HEK293 (cell line): ENCODE measurements around the gene ADCY1.

Experiments
- ZBTB8A ChIP-seq: fragments of 450-650 bp; formaldehyde crosslinking; IDR thresholded peaks from 2 replicates; pipeline ENCODE4 v1.5.1; 2016; ENCODE audit warnings: missing biosample characterization, missing genetic modification characterization
- ZNF10 ChIP-seq: fragments of 450-650 bp; formaldehyde crosslinking; IDR thresholded peaks from 2 replicates; pipeline ENCODE4 v1.5.1; 2017; ENCODE audit warnings: missing biosample characterization, missing genetic modification characterization
- ZNF175 ChIP-seq: fragments of 450-650 bp; formaldehyde crosslinking; IDR thresholded peaks from 2 replicates; pipeline ENCODE4 v1.5.1; 2016; ENCODE audit warnings: missing biosample characterization, missing genetic modification characterization
- ZNF19 ChIP-seq: fragments of 450-650 bp; formaldehyde crosslinking; IDR thresholded peaks from 2 replicates; pipeline ENCODE4; 2016; ENCODE audit warnings: missing biosample characterization, missing genetic modification characterization, low read depth
- ZNF274 ChIP-seq, 2 experiments: fragments of 200-500 bp in 1 of 2; fragments of 450-650 bp in 1 of 2; sonication (Bioruptor generic) in 1 of 2; formaldehyde crosslinking in 1 of 2; IDR thresholded peaks; 2 replicates each; pipeline versions ENCODE4 v1.5.1 to v1.6.1; 2014 to 2016; ENCODE audit warnings: borderline replicate concordance in 1 of 2, inconsistent platforms in 1 of 2, low read length in 1 of 2, missing biosample characterization in 1 of 2, missing genetic modification characterization in 1 of 2
- ZNF311 ChIP-seq: fragments of 450-650 bp; formaldehyde crosslinking; IDR thresholded peaks from 2 replicates; pipeline ENCODE4 v1.5.1; 2017; ENCODE audit warnings: missing biosample characterization, missing genetic modification characterization, borderline replicate concordance
- ZNF324 ChIP-seq: fragments of 450-650 bp; formaldehyde crosslinking; IDR thresholded peaks from 2 replicates; pipeline ENCODE4 v1.5.1; 2016; ENCODE audit warnings: missing biosample characterization, missing genetic modification characterization
- ZNF585B ChIP-seq: fragments of 450-650 bp; formaldehyde crosslinking; IDR thresholded peaks from 2 replicates; pipeline ENCODE4 v1.5.1; 2016; ENCODE audit warnings: missing biosample characterization, missing genetic modification characterization
- TF ChIP-seq, protein P1 (sequence below): fragments of 450-650 bp; formaldehyde crosslinking; IDR thresholded peaks from 2 replicates; pipeline ENCODE4 v1.5.1; 2016; ENCODE audit warnings: missing biosample characterization, missing genetic modification characterization
- TF ChIP-seq, protein P2 (sequence below): fragments of 450-650 bp; formaldehyde crosslinking; optimal IDR thresholded peaks from 2 replicates; pipeline ENCODE3; 2016; ENCODE audit warnings: missing biosample characterization, mild to moderate bottlenecking, missing genetic modification characterization

- TF ChIP-seq ZNF274 (IDR thresholded peaks at IDR 0.05; ENCODE audit: low read length) (no peak), ZNF274 (tag by site-specific recombination; IDR thresholded peaks at IDR 0.05; ENCODE audit: borderline replicate concordance) (no peak), ZBTB8A (tag by site-specific recombination) (no peak), ZNF585B (no peak), ZNF175 (tag by site-specific recombination) (no peak), ZNF19 (tag by site-specific recombination) (no peak), ZNF311 (tag by site-specific recombination) (no peak), ZNF324 (tag by site-specific recombination) (no peak), ZNF10 (tag by site-specific recombination) (no peak)
- TF ChIP-seq, protein P1, sequence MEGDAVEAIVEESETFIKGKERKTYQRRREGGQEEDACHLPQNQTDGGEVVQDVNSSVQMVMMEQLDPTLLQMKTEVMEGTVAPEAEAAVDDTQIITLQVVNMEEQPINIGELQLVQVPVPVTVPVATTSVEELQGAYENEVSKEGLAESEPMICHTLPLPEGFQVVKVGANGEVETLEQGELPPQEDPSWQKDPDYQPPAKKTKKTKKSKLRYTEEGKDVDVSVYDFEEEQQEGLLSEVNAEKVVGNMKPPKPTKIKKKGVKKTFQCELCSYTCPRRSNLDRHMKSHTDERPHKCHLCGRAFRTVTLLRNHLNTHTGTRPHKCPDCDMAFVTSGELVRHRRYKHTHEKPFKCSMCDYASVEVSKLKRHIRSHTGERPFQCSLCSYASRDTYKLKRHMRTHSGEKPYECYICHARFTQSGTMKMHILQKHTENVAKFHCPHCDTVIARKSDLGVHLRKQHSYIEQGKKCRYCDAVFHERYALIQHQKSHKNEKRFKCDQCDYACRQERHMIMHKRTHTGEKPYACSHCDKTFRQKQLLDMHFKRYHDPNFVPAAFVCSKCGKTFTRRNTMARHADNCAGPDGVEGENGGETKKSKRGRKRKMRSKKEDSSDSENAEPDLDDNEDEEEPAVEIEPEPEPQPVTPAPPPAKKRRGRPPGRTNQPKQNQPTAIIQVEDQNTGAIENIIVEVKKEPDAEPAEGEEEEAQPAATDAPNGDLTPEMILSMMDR = no peak
- TF ChIP-seq, protein P2, sequence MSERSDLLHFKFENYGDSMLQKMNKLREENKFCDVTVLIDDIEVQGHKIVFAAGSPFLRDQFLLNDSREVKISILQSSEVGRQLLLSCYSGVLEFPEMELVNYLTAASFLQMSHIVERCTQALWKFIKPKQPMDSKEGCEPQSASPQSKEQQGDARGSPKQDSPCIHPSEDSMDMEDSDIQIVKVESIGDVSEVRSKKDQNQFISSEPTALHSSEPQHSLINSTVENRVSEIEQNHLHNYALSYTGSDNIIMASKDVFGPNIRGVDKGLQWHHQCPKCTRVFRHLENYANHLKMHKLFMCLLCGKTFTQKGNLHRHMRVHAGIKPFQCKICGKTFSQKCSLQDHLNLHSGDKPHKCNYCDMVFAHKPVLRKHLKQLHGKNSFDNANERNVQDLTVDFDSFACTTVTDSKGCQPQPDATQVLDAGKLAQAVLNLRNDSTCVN (tag by site-specific recombination) = no peak
Observed at GRCh38 chr7:45701701-45702510, 127.7 kb downstream of the ADCY1 start.
